Smooth muscle cell (in vitro differentiated cells): ENCODE measurements around the gene PSPC1. TPM values are rescaled to one million over a fixed set of nuclear protein-coding genes. Genes with fewer than 3 reads are reported as not detected.

Source experiments
- DNase-seq: peaks from one replicate; lab custom pipeline; 2025; ENCODE audit not compliant: unreplicated experiment; lab: John Stamatoyannopoulos, UW
- H2AFZ ChIP-seq: fragments of 200-600 bp; sonication (generic); 2 replicates; pipeline ENCODE4 v1.6.0; 2016; ENCODE audit warnings: antibody characterized with exemption, low read depth, mild to moderate bottlenecking
- H3F3A ChIP-seq: fragments of 200-600 bp; sonication (generic); 2 replicates; pipeline ENCODE4 v1.6.0; 2017; ENCODE audit warnings: antibody characterized with exemption, low read depth
- H3K27ac ChIP-seq: fragments of 200-600 bp; sonication (generic); 2 replicates; pipeline ENCODE4 v1.5.1; 2016; ENCODE audit warnings: low read depth, mild to moderate bottlenecking
- H3K27me3 ChIP-seq: fragments of 200-600 bp; sonication (generic); 2 replicates; pipeline ENCODE4 v1.6.1; 2016; ENCODE audit warnings: low read depth, mild to moderate bottlenecking
- H3K36me3 ChIP-seq: fragments of 200-600 bp; sonication (generic); 2 replicates; pipeline ENCODE4 v1.5.1; 2016; ENCODE audit warnings: low read depth
- H3K4me1 ChIP-seq: fragments of 200-600 bp; sonication (generic); 2 replicates; pipeline ENCODE4 v1.5.1; 2016; ENCODE audit warnings: low read depth
- H3K4me2 ChIP-seq: fragments of 200-600 bp; sonication (generic); 2 replicates; pipeline ENCODE4 v1.6.0; 2016; ENCODE audit warnings: mild to moderate bottlenecking
- H3K4me3 ChIP-seq: fragments of 200-600 bp; sonication (generic); 2 replicates; pipeline ENCODE4 v1.5.1; 2016; ENCODE audit warnings: mild to moderate bottlenecking
- H3K79me2 ChIP-seq: fragments of 200-600 bp; sonication (generic); 2 replicates; pipeline ENCODE4 v1.6.0; 2016; ENCODE audit warnings: low read depth, mild to moderate bottlenecking
- H3K9ac ChIP-seq: fragments of 200-600 bp; sonication (generic); 2 replicates; pipeline ENCODE4 v1.6.0; 2016; ENCODE audit warnings: low read depth
- H3K9me3 ChIP-seq: fragments of 200-600 bp; sonication (generic); replicated peaks from 2 replicates; pipeline ENCODE4 v1.5.1; 2016; ENCODE audit warnings: low read depth
- H4K20me1 ChIP-seq: fragments of 200-600 bp; sonication (generic); 2 replicates; pipeline ENCODE4 v1.6.0; 2016; ENCODE audit warnings: low read depth
- WGBS: methylation state at CpG from one replicate; pipeline ENCODE4 v1.1.7; 2016; ENCODE audit warnings: low lambda C conversion rate; 5-methylcytosine and 5-hydroxymethylcytosine counted together
- polyA plus RNA-seq: library from polyadenylated mRNA; unstranded; fragments of >200 nt; fragmentation: Nextera tagmentation; extraction: Ambion mirVana; gene quantifications from 2 replicates; pipeline ENCODE4 v1.2.1, GENCODE V29; 2016
- total RNA-seq: library from RNA; depleted of rRNA; stranded (reverse); fragments of >200 nt; gene quantifications from 2 replicates; pipeline ENCODE4 v1.2.3, GENCODE V29; 2014
- TF ChIP-seq, protein P1 (sequence below): fragments of 200-600 bp; sonication (generic); IDR thresholded peaks from 2 replicates; pipeline ENCODE4 v1.5.1; 2017; ENCODE audit warnings: borderline replicate concordance, mild to moderate bottlenecking, antibody characterized with exemption; ENCODE audit not compliant: insufficient read depth, poor library complexity, severe bottlenecking

The PSPC1 gene
- total and polyA plus RNA-seq, 2 experiments from 2014 or later = 7.9 to 22.8 TPM

DNA sequence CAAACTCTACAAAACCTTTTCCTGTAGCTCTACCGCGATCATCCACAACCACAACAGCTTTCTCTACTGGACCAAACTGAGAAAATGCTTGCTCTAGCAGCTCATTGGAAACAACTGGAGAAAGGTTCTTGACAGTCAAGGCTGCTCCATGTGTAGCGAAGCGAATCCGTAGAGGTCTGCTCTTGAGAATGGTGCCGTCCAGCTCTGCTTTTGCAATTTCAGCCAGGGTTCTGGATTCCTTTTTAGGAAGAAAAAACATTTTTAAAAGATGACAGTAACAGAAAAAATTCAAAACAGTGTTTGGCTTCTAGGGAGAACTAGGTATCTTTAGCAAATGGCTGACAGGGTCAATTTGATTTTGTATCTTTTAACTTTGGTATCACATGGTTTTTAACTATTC, 10.4 kb downstream of the PSPC1 start:
- Histone ChIP-seq H3K79me2 (peaks cover 99% of the 10 kb centered on the region), H2AFZ (no peak overlapping the region), H3K4me2 (no peak overlapping the region), H3F3A (no peaks in the 10 kb centered on the region), H3K9me3 (no peaks in the 10 kb centered on the region), H3K36me3 (peaks cover 13% of the 10 kb centered on the region), H3K27ac (no peak overlapping the region), H3K9ac (no peak overlapping the region), H3K4me3 (no peak overlapping the region), H4K20me1 (peaks cover 91% of the 10 kb centered on the region), H3K27me3 (no peaks in the 10 kb centered on the region), H3K4me1 (peaks cover 8% of the 10 kb centered on the region)
- no peak for DNase-seq
- 90% methylated on average over 6 of the region's 6 CpGs for WGBS
- TF ChIP-seq, protein P1, sequence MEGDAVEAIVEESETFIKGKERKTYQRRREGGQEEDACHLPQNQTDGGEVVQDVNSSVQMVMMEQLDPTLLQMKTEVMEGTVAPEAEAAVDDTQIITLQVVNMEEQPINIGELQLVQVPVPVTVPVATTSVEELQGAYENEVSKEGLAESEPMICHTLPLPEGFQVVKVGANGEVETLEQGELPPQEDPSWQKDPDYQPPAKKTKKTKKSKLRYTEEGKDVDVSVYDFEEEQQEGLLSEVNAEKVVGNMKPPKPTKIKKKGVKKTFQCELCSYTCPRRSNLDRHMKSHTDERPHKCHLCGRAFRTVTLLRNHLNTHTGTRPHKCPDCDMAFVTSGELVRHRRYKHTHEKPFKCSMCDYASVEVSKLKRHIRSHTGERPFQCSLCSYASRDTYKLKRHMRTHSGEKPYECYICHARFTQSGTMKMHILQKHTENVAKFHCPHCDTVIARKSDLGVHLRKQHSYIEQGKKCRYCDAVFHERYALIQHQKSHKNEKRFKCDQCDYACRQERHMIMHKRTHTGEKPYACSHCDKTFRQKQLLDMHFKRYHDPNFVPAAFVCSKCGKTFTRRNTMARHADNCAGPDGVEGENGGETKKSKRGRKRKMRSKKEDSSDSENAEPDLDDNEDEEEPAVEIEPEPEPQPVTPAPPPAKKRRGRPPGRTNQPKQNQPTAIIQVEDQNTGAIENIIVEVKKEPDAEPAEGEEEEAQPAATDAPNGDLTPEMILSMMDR = no peak

DNA sequence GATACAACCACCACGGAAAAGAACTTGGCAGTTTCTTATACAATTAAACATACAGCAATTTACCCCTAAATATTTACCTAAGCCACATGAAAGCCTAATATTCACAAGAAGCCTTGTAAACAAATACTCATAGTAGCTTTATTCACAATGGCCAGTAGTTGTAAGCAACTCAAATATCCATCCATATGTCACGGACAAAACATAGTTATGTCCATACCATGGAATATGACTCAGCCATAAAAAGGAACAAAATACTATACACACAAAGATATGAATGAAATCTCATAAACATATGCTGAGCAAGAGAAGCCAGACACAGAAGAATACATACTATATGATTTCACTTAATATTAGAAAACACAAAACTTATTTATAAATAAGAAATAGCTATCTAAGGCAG, 12.9 kb downstream of the PSPC1 start:
- H3K4me2 ChIP-seq = no peak overlapping the region
- no peaks in the 10 kb centered on the region for H3K27me3 ChIP-seq
- no peak overlapping the region for H2AFZ ChIP-seq
- no peak overlapping the region for H3K9ac ChIP-seq
- peaks cover 13% of the 10 kb centered on the region for H3K36me3 ChIP-seq
- H3K79me2 ChIP-seq = peaks cover 100% of the 10 kb centered on the region
- peaks cover 17% of the 10 kb centered on the region for H3K4me1 ChIP-seq
- H3K4me3 ChIP-seq = no peak overlapping the region
- H4K20me1 ChIP-seq = peaks cover 93% of the 10 kb centered on the region
- DNase-seq = no peak
- TF ChIP-seq, protein P1 = no peak
- no peaks in the 10 kb centered on the region for H3F3A ChIP-seq
- no peaks in the 10 kb centered on the region for H3K9me3 ChIP-seq
- WGBS = 98% methylated on average over 2 of the region's 2 CpGs
- H3K27ac ChIP-seq = no peak overlapping the region

DNA sequence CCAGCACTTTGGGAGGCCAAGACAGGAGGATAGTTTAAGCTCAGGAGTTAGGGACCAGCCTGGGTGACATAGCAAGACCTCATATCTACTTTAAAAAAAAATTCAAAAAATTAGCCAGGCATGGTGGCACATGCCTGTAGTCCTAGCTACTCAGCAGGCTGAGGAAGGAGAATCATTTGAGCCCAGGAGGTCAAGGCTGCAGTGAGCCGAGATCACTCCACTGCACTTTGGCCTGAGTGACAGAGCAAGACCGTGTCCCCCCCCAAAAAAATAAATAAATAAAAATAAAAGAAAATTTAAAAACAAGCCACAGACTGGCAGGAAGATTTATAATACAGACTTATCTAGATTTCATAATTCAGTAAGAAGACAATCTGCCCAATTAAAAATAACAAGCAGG, 14.8 kb downstream of the PSPC1 start:
- Histone ChIP-seq H4K20me1 (peaks cover 91% of the 10 kb centered on the region), H3K9ac (no peak overlapping the region), H3K36me3 (peaks cover 7% of the 10 kb centered on the region), H2AFZ (no peak overlapping the region), H3K27me3 (no peaks in the 10 kb centered on the region), H3K79me2 (peaks cover 100% of the 10 kb centered on the region), H3F3A (no peaks in the 10 kb centered on the region), H3K4me1 (peaks cover 17% of the 10 kb centered on the region), H3K9me3 (no peaks in the 10 kb centered on the region), H3K27ac (no peak overlapping the region), H3K4me3 (no peak overlapping the region), H3K4me2 (no peak overlapping the region)
- WGBS = 92% methylated on average over 2 of the region's 2 CpGs
- TF ChIP-seq, protein P1 = no peak
- no peak for DNase-seq

DNA sequence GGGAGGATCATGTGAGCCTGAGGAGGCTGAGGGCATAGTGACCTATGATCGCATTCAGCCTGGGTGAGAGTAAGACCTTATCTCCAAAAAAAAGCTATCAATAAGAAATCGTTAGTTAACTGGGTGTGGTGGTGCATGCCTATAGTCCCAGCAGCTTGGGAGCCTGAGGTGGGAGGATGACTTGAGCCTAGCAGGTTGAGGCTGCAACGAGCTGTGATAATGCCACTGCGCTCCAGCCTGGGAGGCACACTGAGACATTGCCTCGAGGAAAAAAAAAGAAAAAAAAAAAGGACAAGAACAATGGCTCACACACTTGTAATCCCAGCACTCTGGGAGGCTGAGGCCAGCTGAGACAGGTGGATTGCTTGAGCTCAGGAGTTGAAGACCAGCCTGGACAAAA, 16.2 kb downstream of the PSPC1 start:
- Histone ChIP-seq H3K27me3 (no peaks in the 10 kb centered on the region), H3K9ac (no peak overlapping the region), H2AFZ (no peak overlapping the region), H3K27ac (no peak overlapping the region), H3K79me2 (peaks cover 100% of the 10 kb centered on the region), H3K4me2 (no peak overlapping the region), H3K4me3 (no peak overlapping the region), H3K4me1 (peaks cover 17% of the 10 kb centered on the region), H3K36me3 (no peaks in the 10 kb centered on the region), H3F3A (no peaks in the 10 kb centered on the region), H4K20me1 (peaks cover 95% of the 10 kb centered on the region), H3K9me3 (no peaks in the 10 kb centered on the region)
- no peak for DNase-seq
- 72% methylated on average over 5 of the region's 5 CpGs for WGBS
- TF ChIP-seq, protein P1 = no peak
